GM10248 (cell line): ENCODE results near the gene CEP70.

ENCODE experiments used
- CTCF ChIA-PET: fragments of 300-600 bp; sonication (Branson Sonifier 250); formaldehyde crosslinking; extraction: SDS; loops from one replicate; lab custom pipeline; 2021; ENCODE audit warnings: antibody characterized with exemption; lab: Yijun Ruan, JAX
- POLR2A ChIA-PET: fragments of 350-650 bp; sonication (Branson Sonifier 250); formaldehyde crosslinking; extraction: SDS; loops from one replicate; lab custom pipeline; 2020; ENCODE audit warnings: antibody characterized with exemption; lab: Yijun Ruan, JAX
- DNase-seq: peaks from one replicate; pipeline ENCODE4 v3.0.0; 2012; ENCODE audit errors: extremely low spot score
- TF ChIP-seq, protein P1 (sequence below): IDR thresholded peaks from 2 replicates; pipeline ENCODE4 v1.5.1; 2012; ENCODE audit warnings: mild to moderate bottlenecking, low read depth; ENCODE audit errors: extremely low read depth, missing control alignments, control extremely low read depth

Gene CEP70

DNA sequence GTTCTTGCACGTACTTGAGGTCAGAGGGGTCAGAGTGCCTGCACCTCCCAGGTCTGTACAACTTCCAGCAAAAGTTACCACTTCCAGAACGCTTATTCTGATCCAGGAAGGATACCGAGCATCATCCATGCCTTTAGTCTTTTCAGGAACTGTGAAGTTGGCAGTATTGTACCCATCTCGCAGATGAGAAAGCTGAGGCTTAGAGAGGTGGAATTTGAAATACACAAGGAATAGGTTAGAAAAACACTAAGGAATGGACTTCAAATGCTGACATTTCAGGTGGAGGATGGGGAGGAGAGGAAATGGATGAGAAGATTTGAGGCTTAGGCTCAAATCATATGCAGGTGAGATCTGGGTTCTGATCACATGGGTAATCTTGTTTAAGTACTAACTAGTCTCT, 148.4 kb downstream of the CEP70 start:
- DNase-seq, result no peak
- ChIA-PET CTCF (no interaction called here), POLR2A (no interaction called here)
- TF ChIP-seq, protein P1, sequence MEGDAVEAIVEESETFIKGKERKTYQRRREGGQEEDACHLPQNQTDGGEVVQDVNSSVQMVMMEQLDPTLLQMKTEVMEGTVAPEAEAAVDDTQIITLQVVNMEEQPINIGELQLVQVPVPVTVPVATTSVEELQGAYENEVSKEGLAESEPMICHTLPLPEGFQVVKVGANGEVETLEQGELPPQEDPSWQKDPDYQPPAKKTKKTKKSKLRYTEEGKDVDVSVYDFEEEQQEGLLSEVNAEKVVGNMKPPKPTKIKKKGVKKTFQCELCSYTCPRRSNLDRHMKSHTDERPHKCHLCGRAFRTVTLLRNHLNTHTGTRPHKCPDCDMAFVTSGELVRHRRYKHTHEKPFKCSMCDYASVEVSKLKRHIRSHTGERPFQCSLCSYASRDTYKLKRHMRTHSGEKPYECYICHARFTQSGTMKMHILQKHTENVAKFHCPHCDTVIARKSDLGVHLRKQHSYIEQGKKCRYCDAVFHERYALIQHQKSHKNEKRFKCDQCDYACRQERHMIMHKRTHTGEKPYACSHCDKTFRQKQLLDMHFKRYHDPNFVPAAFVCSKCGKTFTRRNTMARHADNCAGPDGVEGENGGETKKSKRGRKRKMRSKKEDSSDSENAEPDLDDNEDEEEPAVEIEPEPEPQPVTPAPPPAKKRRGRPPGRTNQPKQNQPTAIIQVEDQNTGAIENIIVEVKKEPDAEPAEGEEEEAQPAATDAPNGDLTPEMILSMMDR, result no peak

DNA sequence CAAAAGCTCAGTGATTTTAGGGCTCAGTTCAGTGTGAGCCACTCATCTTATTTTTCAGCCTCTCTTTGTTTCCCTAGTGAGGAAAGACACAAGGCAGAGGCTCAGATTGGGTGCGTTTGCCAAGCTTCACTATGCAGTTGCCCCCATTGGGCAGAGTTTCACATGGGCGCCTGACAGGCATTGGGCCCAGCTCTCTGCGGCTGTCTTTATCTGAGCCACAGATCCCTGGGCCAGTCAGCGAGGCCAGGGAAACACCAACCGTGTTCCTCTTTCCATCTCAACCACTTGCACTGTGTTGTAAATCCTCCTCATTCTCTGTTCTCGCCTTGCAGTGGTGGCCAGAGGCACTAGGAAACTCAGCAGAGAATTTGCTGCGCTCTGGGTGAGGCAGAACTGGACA, 148.8 kb downstream of the CEP70 start:
- ChIA-PET CTCF (interaction anchor here (0.9 kb wide), 1 partner anchor 11 kb away, joined by 3 read pairs; no protein-coding TSS in a partner anchor), POLR2A (no interaction called here)
- TF ChIP-seq, protein P1, result no peak
- DNase-seq, result no peak
